GM13977 (cell line): ENCODE results near the gene SH2D6.

Source experiments
- DNase-seq: peaks from one replicate; pipeline ENCODE4 v3.0.0; 2012; ENCODE audit warnings: low spot score
- in situ Hi-C: fragments of 300-500 bp; cut with MboI; formaldehyde crosslinking; loops from one replicate; pipeline ENCODE4 v1.12.0; 2022; ENCODE audit warnings: low sequenced_read_pairs, low pct_unique_long_range_greater_than_20kb, mixed read lengths, inconsistent platforms; ENCODE audit not compliant: unreplicated experiment
- TF ChIP-seq, protein P1 (sequence below): IDR thresholded peaks from 2 replicates; pipeline ENCODE4 v1.5.1; 2012; ENCODE audit warnings: mild to moderate bottlenecking, control low read depth; ENCODE audit not compliant: insufficient read depth; ENCODE audit errors: extremely low read depth, missing control alignments

SH2D6 gene

DNA sequence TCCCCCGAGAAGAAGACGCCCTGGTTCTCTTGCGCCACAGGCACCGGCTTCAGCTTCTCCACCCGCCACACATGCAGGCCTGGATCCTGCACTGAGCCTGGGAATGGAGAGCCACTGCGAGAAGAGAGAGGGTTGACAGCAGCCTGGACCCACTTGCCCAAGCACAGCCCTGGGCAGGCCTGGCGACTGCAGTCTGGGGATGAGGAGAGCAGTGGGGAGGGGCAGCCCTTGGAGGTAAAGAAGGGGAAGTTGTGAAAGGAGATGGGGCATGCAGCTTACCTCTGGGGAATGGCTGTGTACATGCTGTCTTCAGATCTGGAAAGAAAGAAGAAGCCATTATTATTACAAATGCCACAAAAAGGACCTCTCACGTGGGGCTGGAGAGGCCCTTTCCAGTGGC lies 16.7 kb upstream of the SH2D6 start:
- in situ Hi-C loops: no loop called here
- TF ChIP-seq, protein P1, sequence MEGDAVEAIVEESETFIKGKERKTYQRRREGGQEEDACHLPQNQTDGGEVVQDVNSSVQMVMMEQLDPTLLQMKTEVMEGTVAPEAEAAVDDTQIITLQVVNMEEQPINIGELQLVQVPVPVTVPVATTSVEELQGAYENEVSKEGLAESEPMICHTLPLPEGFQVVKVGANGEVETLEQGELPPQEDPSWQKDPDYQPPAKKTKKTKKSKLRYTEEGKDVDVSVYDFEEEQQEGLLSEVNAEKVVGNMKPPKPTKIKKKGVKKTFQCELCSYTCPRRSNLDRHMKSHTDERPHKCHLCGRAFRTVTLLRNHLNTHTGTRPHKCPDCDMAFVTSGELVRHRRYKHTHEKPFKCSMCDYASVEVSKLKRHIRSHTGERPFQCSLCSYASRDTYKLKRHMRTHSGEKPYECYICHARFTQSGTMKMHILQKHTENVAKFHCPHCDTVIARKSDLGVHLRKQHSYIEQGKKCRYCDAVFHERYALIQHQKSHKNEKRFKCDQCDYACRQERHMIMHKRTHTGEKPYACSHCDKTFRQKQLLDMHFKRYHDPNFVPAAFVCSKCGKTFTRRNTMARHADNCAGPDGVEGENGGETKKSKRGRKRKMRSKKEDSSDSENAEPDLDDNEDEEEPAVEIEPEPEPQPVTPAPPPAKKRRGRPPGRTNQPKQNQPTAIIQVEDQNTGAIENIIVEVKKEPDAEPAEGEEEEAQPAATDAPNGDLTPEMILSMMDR: no peak
- DNase-seq: peak; percentile 2

DNA sequence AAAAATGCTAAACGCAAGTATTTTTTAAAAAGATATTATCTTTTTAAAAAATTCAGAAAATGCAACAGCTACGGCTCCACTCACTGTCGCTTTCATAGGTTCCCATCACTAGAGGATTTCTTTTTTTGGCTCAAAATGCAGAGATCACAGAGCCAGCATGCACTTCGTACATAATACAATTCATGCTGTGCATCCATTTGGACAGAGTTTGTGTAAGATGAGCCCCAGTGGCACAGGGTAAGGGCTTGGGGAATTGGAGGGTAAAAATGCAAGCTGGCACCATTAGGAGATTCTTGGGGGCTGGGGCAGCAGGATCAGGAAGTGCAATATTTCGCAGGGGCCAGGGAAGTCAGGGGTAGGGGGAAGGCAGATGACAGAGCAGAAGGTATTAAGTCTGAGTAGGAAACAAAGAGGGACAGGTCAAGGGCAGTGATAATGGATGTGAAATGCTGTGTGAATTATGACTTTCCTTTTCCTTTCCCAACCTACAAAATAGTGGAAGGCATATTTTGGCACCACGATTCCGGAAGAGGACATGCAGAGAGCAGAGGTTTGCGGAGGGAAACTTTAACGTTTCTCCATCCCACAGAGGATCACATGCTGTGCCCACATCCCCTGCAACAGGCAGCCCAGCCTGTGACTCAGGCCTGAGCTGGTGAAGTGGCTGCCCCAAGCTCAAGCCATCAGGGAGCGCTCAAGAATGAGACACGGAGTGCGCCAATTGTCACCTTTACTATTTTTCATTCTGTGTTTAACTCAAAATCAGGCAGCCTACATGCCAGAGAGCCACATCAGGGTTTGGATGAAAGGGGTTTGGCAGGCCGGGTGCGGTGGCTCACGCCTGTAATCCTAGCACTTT lies 13.1 kb upstream of the SH2D6 start:
- TF ChIP-seq, protein P1: no peak
- DNase-seq: no peak
- in situ Hi-C loops: no loop called here

DNA sequence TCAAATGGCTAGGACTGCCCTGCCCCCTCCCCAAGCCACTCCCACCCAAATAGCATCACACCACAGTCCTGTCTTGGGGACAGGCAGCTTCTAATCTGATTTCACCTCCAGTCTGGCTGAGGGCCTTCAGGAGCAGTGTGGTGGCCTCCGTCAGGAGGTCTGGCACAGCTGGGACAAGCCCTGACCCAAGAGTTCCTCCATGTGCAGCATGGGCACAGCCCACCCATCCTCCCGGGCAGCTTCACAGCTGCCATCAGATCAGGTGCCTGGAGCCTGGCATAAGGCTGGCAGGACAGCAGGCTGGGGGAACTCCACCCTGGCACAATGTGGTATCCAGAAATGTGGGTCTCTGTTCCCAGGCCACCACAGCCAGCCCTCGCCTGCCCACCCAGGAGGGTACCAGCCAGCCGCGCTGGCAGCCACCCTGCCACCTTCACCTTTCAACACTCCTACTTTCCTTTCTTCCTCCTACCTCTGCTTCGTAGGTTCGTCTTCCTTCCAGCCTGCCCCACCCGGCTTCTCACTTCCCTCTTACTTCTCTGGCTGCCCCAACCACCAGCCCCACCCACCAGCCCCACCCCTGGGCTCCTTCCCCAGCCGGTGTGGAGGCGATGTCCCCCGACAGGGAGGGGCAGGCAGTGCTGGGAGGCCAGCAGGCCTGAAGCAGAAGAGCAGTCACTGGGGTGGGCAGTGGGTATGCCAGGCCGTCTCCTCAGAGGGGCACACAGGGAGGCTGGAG lies 8.5 kb upstream of the SH2D6 start, which contains the start of gene CAPG:
Gene CAPG (minus strand): TSS at position 522 of the 739 bp plus-strand sequence. CDS start 8,221 bp downstream, outside the sequence.
- in situ Hi-C loops: no loop called here
- DNase-seq: peak; percentile 77
- TF ChIP-seq, protein P1: no peak

DNA sequence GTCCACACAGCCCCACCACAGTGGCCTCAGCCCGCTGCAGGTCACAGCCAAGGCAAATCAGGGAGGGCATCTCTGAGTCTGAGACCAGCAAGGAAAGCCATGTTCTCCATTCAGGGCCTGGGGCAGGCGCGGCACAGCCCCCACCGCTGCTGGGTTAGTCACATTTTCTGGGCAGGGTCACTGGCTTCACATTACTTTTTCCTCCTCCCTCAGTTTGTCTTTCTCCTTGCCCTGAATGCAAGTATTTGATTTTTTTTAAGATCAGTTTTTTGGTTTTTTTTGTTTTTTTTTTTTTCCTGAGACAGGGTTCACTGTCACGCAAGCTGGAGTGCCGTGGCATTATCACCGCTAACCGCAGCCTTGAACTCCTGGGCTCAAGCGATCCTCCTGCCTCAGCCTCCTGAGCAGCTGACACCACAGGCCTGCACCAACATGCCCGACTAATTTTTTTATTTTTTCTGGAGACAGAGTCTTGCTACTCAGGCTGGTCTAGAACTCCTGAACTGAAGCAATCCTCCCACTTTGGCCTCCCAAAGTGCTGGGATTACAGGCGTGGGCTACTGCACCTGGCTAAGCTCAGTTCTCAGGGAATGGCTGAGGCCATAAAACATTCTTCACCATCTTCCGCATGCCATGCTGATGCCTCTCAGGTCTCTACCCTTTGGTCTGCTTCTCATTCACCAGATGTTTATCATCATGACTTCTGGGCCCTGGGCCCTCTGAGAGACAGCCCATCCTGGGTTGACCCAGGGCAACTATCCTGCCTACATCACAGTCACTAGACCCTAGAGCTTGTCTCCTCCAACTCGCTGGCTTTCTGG lies 7.7 kb upstream of the SH2D6 start:
- in situ Hi-C loops: no loop called here
- TF ChIP-seq, protein P1: no peak
- no peak for DNase-seq

DNA sequence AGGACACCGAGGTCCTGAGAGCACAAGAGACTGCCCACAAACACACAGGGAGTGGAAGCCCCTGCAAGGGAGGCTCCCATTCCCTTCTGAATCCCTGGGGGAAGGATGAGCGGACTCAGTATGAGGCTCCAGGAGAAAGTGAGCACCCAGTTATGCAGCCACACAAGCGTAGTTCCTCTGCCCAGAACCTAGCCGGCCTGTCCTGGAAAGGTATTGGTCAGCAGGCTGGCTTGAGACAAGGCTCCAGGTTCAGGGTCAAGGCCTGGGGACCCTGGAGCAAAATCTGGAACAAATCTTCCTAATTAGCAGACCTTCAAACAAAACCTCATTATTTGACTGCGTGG lies 7.1 kb upstream of the SH2D6 start:
- in situ Hi-C loops: no loop called here
- TF ChIP-seq, protein P1: no peak
- DNase-seq: no peak
